MCF 10A (cell line): ENCODE results near the gene ISM1. TPM values are rescaled to one million over a fixed set of nuclear protein-coding genes. Genes with fewer than 3 reads are reported as not detected.
A peak's percentile ranks its signal among the peaks of the same experiment; 100 is the strongest.
"Not testable (repeated sequence)": the region's sequence is repeated elsewhere in the genome, so short reads cannot be mapped to it uniquely, and the experiment has no call there.

Experiments
- BruUV-seq: library from RNA; stranded (reverse); fragments of 400-500 nt; replicated peaks from 2 replicates; lab custom pipeline; 2021; lab: Mats Ljungman, UMichigan
- CTCF ChIA-PET: fragments of 300-600 bp; sonication (Branson Sonifier 250); formaldehyde crosslinking; extraction: SDS; loops from one replicate; lab custom pipeline; 2021; ENCODE audit warnings: antibody characterized with exemption, inconsistent platforms; lab: Yijun Ruan, JAX
- POLR2A ChIA-PET: fragments of 300-600, 350-650 bp; sonication (Branson Sonifier 250); formaldehyde crosslinking; extraction: SDS; loops from one replicate; lab custom pipeline; 2020; ENCODE audit warnings: antibody characterized with exemption, inconsistent platforms; lab: Yijun Ruan, JAX
- DNase-seq: peaks from one replicate; pipeline ENCODE4 v3.0.0-alpha.2; 2018; ENCODE audit not compliant: unreplicated experiment
- H3K27ac Mint-ChIP-seq: one replicate; pipeline ENCODE4 v1.8.0; 2022; ENCODE audit warnings: mild to moderate bottlenecking, low read depth, mixed read lengths; ENCODE audit not compliant: unreplicated experiment
- H3K27me3 Mint-ChIP-seq: one replicate; pipeline ENCODE4 v1.8.0; 2022; ENCODE audit warnings: mixed read lengths; ENCODE audit not compliant: insufficient read depth, unreplicated experiment
- H3K36me3 Mint-ChIP-seq: one replicate; pipeline ENCODE4 v1.8.0; 2022; ENCODE audit warnings: mild to moderate bottlenecking, moderate library complexity, mixed read lengths; ENCODE audit not compliant: insufficient read depth, unreplicated experiment
- H3K4me1 Mint-ChIP-seq: one replicate; pipeline ENCODE4 v1.8.0; 2022; ENCODE audit warnings: mixed read lengths; ENCODE audit not compliant: insufficient read depth, unreplicated experiment
- H3K4me3 Mint-ChIP-seq: one replicate; pipeline ENCODE4 v1.8.0; 2022; ENCODE audit warnings: mild to moderate bottlenecking, moderate library complexity, mixed read lengths; ENCODE audit not compliant: unreplicated experiment
- H3K9me3 Mint-ChIP-seq: one replicate; pipeline ENCODE4 v1.8.0; 2022; ENCODE audit warnings: mixed read lengths; ENCODE audit not compliant: unreplicated experiment
- intact Hi-C: fragments of 100-400 bp; cut with micrococcal nuclease; formaldehyde crosslinking; loops from 2 replicates; pipeline ENCODE4 v1.14.1; 2022
- total RNA-seq: library from RNA; stranded (reverse); gene quantifications from 2 replicates; pipeline ENCODE4 v1.2.3, GENCODE V29; 2022
- TF ChIP-seq, protein P1 (sequence below): fragments of 200-600 bp; IDR thresholded peaks from one replicate; pipeline ENCODE4 v1.8.0; 2022; ENCODE audit warnings: antibody characterized with exemption, mild to moderate bottlenecking; ENCODE audit not compliant: unreplicated experiment

The ISM1 gene
- total RNA-seq, 1 experiment from 2014 or later, result 1.0 TPM

- H3K27me3 Mint-ChIP-seq, result no peaks in the 10 kb centered on the region
- DNase-seq, result no peak
- H3K36me3 Mint-ChIP-seq, result no peaks in the 10 kb centered on the region
- no TSS peak for BruUV-seq
- TF ChIP-seq, protein P1, sequence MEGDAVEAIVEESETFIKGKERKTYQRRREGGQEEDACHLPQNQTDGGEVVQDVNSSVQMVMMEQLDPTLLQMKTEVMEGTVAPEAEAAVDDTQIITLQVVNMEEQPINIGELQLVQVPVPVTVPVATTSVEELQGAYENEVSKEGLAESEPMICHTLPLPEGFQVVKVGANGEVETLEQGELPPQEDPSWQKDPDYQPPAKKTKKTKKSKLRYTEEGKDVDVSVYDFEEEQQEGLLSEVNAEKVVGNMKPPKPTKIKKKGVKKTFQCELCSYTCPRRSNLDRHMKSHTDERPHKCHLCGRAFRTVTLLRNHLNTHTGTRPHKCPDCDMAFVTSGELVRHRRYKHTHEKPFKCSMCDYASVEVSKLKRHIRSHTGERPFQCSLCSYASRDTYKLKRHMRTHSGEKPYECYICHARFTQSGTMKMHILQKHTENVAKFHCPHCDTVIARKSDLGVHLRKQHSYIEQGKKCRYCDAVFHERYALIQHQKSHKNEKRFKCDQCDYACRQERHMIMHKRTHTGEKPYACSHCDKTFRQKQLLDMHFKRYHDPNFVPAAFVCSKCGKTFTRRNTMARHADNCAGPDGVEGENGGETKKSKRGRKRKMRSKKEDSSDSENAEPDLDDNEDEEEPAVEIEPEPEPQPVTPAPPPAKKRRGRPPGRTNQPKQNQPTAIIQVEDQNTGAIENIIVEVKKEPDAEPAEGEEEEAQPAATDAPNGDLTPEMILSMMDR, result no peak
- H3K4me1 Mint-ChIP-seq, result peaks cover 18% of the 10 kb centered on the region
- peaks cover 10% of the 10 kb centered on the region for H3K9me3 Mint-ChIP-seq
- no peak overlapping the region for H3K4me3 Mint-ChIP-seq
- H3K27ac Mint-ChIP-seq, result peak overlapping the region; percentile 79
- ChIA-PET CTCF (no interaction called here), POLR2A (no interaction called here)
- intact Hi-C loops, result no loop called here
These were observed 8.5 kb downstream of the ISM1 start for GRCh38 chr20:13229538-13229937.

DNA sequence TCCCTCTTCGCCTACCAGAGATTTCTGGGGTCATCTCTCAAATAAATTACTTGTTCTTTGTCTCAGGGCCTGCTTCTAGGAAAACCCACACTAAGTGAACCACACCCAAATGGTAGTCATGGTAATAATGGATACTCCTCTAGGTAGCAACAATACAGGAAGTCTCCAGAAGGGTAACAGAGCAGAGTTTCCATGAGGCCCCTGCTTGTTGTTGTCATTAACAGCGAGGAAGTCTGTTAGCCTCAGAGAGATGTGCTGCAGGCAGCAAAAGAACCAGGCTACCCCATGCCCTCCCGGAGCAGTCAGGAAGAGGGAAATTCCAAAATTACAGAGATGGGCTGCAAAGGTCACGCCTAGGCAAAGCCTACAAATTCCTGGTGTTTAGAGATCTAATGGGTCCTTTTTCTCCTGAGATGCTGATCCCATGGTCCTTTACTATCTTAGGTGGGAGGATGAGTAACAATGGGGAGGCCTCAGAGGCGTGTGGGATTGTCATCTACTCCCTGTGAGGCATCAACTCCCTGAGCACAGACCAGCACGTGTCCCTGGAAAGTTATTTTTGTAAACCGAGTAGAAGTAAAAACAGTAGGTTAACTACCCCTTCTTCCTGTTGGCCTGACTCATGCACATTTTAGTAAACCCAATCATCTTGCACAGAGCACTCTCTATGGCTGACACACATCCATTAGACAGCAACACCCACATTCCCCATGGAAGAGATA is 10.1 kb downstream of the ISM1 start:
- H3K9me3 Mint-ChIP-seq, result peaks cover 8% of the 10 kb centered on the region
- TF ChIP-seq, protein P1, result no peak
- no peaks in the 10 kb centered on the region for H3K36me3 Mint-ChIP-seq
- peaks cover 18% of the 10 kb centered on the region for H3K4me1 Mint-ChIP-seq
- peak overlapping the region; percentile 79 for H3K27ac Mint-ChIP-seq
- CTCF ChIA-PET, result interaction anchor here (1.3 kb wide), 1 partner anchor 112 kb away, joined by 4 read pairs; no protein-coding TSS in a partner anchor
- POLR2A ChIA-PET, result no interaction called here
- BruUV-seq, result no TSS peak
- peak; percentile 68 for DNase-seq
- H3K4me3 Mint-ChIP-seq, result no peak overlapping the region
- intact Hi-C loops, result no loop called here
- H3K27me3 Mint-ChIP-seq, result no peaks in the 10 kb centered on the region

DNA sequence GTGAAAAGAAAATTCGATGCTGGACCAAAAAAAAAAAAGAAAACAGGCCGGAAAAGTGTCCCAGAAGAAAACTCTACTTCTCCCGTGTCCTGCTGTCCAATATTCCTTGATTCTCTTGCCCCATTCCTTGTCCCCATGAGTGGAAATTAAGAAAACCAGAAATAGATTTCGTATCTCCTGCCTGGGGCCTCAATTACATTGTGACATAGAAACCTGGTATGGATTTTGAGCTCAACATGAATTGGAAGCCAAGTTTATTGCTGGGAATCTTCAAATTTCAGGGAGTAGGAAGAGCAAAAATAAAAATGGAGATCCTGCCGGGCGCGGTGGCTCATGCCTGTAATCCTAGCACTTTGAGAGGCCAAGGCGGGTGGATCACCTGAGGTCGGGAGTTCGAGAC is 11.9 kb downstream of the ISM1 start:
- H3K36me3 Mint-ChIP-seq, result no peaks in the 10 kb centered on the region
- CTCF ChIA-PET, result interaction anchor here (0.7 to 1.6 kb wide), 3 partner anchors 10 to 70 kb away, joined by 3 to 5 read pairs (median 4); no protein-coding TSS in a partner anchor
- H3K27me3 Mint-ChIP-seq, result no peaks in the 10 kb centered on the region
- no peaks in the 10 kb centered on the region for H3K9me3 Mint-ChIP-seq
- peaks cover 18% of the 10 kb centered on the region for H3K4me1 Mint-ChIP-seq
- H3K27ac Mint-ChIP-seq, result no peak overlapping the region
- TF ChIP-seq, protein P1, result no peak
- POLR2A ChIA-PET, result interaction anchor here (1.4 kb wide), 1 partner anchor 31 kb away, joined by 3 read pairs; no protein-coding TSS in a partner anchor
- H3K4me3 Mint-ChIP-seq, result no peak overlapping the region
- no peak for DNase-seq
- no TSS peak for BruUV-seq
- intact Hi-C loops, result no loop called here

DNA sequence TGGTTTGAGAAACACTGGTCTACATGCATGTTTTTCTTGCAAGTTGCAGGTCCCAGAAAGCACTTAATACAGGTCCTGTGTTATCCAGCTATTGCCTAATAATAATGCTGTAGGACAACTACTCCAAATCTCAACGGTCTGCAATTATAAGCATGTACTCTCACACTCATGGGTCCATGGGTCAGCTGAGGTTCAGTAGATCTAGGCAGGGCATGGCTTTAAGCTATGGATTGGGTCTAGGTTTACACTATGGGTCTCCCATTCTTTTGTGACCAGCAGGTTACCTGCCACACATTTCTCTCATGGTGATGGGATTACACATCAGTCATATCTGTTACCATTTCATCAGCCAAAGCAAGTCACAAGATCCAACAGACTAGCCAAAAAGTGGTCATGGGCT is 13.9 kb downstream of the ISM1 start:
- no peaks in the 10 kb centered on the region for H3K36me3 Mint-ChIP-seq
- peaks cover 12% of the 10 kb centered on the region for H3K4me1 Mint-ChIP-seq
- TF ChIP-seq, protein P1, result no peak
- H3K4me3 Mint-ChIP-seq, result no peak overlapping the region
- no TSS peak for BruUV-seq
- CTCF ChIA-PET, result no interaction called here
- no peak overlapping the region for H3K27ac Mint-ChIP-seq
- H3K9me3 Mint-ChIP-seq, result no peaks in the 10 kb centered on the region
- POLR2A ChIA-PET, result interaction anchor here (0.7 kb wide), 1 partner anchor 17 kb away, joined by 3 read pairs; no protein-coding TSS in a partner anchor
- no peaks in the 10 kb centered on the region for H3K27me3 Mint-ChIP-seq
- intact Hi-C loops, result no loop called here
- DNase-seq, result no peak

GRCh38 chr20:13236360-13236759 is 15.3 kb downstream of the ISM1 start:
- not testable (repeated sequence) for BruUV-seq, H3K36me3 Mint-ChIP-seq

More at GRCh38 chr20:13236360-13236759, 15.3 kb downstream of the ISM1 start:
- intact Hi-C loops, H3K27ac Mint-ChIP-seq, H3K4me3 Mint-ChIP-seq, DNase-seq, H3K4me1 Mint-ChIP-seq, H3K9me3 Mint-ChIP-seq, H3K27me3 Mint-ChIP-seq: not testable (repeated sequence)
- ChIA-PET CTCF (interaction anchor here (0.7 kb wide), 1 partner anchor 66 kb away, joined by 6 read pairs; no protein-coding TSS in a partner anchor), POLR2A (interaction anchor here (0.6 kb wide), 1 partner anchor 12 kb away, joined by 3 read pairs; no protein-coding TSS in a partner anchor)
